COR-L47 (cell line): Measurements from ENCODE around the gene FBRSL1.

Experiments used
- DNase-seq: peaks from one replicate; lab custom pipeline; 2025; lab: John Stamatoyannopoulos, UW

FBRSL1 gene

GRCh38 chr12:132484183-132484890 lies 5.6 kb upstream of the FBRSL1 start:
- no peak for DNase-seq

- no peak for DNase-seq
Observed at GRCh38 chr12:132484891-132485441, 5.0 kb upstream of the FBRSL1 start.

DNA sequence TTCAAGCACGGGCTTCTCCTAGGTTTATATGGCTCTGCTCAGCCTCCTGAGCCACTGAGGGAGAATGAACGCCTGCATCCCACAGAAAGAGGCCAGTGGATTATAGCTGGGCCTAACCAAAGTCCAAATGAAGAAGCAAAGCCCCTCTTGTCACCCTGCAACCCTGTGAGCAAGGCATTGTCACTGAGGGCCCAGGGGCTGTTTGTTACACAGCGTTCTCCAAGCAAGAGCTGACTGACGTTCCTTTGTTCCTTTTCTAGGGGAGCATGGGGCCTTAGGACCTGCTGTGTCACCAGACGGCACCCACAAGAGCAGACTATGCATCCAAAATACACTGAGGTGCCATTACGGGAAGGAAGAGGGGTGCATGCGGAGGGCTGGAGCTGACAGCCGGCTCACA lies 4.3 kb upstream of the FBRSL1 start:
- DNase-seq: no peak

- DNase-seq: no peak
Observed at GRCh38 chr12:132486168-132486567, 3.8 kb upstream of the FBRSL1 start.

GRCh38 chr12:132486576-132486975 lies 3.4 kb upstream of the FBRSL1 start:
- no peak for DNase-seq

DNA sequence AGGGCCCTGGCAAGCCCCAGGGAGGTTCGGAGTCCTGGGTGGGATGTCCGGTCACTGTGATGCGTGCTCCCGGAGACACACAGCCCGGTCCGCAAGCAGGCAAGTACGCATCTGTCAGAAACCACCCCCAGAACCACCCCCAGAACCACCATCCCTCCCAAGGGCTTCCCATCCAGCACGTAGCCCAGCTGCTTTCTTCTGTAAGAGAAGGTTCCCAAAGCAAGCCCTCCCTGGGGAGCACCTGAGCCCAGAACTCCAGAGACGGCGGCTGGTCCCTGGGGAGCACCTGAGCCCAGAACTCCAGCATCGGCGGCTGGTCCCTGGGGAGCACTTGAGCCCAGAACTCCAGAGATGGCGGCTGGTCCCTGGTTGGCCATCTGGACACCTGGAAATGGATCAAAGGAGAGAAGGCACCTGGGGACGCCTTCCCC lies 2.6 kb upstream of the FBRSL1 start:
- no peak for DNase-seq

- no peak for DNase-seq
Observed at GRCh38 chr12:132488127-132489077, 1.5 kb upstream of the FBRSL1 start.

GRCh38 chr12:132489078-132489601 lies 811 bp upstream of the FBRSL1 start:
- no peak for DNase-seq

GRCh38 chr12:132490422-132491137 lies 629 bp downstream of the FBRSL1 start:
- no peak for DNase-seq

- no peak for DNase-seq
Observed at GRCh38 chr12:132491138-132491663, 1.2 kb downstream of the FBRSL1 start.

DNA sequence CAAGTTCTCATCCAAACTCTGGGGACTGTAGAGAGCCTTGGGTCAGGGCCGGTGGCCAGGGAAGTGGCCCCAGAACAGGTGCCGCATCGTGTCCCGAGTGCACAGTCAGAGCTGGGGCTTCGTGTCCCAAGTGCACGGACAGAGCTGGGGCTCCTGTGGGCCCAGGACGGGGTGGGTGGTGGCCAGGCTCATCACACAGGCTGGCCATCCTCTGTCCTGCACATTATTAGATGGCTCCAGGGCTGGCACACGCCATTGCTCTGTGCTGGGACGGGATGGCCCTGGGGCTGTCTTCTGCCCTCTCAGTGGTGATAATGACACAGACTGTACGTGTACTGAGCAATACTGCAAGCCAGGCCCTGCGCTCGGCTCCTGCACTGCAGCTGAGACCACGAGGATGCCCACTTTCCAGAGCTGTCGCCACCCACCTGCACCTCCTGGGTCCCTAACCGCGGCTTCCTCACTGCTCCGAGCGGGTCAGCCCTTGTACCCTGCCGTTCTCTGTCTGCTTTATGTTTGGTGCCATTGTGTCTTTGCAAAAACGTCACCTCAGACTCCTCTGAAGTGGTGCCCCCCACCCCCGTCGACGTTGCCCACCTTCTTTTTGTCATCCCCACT lies 1.9 kb downstream of the FBRSL1 start:
- DNase-seq: no peak

- DNase-seq: no peak
Observed at GRCh38 chr12:132492522-132492921, 2.6 kb downstream of the FBRSL1 start.

DNA sequence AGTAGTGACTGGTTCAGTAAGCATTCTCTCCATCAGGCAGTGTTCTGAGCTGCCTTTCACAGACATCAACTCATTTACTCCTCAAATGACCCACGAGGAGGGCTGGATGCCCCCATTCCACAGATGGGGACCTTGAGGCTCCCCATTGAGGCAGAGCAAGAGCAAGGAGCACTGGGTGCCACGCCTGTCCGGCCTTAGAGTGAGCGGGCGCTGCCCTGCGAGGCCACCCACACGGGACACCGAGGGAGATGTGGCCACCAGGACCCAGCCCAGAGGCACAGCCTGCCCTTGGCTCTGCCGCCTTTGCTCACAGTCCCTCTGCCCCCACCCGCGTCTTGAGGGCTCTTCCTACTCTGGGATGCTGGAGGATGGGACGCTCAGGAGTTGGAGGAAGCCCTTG lies 3.0 kb downstream of the FBRSL1 start:
- DNase-seq: no peak

DNA sequence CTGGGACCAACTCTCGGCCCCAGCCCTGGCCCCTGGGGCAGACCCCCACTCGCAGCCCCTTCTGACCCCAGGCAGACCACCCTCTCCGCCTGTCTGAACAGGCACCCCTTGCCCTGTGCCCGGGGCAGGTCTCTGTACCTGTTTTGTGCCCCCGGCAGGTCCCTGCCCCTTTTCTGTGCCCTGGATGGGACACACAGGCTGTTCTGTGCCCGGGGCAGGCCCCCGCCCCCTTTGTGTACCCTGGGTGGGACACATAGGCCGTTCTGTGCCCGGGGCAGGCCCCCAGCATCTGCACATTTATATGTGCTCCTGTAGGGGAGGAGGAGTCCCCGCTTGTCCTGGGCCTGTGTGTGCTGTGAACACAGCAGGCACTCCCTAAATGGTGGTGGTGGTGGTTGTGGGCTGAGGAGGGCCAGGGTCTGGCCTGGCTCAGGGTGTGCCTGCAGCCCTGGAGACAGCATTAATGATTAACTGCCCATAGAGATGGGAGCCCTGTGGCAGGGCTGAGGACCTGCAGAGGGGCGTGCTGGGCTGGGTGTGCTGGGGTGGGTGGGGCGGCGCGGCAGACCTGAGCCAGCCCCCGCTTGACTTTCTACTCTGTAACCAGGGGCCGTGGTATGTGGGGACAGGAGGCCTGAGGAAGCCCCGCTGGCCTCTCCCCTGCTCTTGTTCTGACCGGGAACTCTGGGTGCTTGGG lies 3.7 kb downstream of the FBRSL1 start:
- no peak for DNase-seq

GRCh38 chr12:132494294-132495164 lies 4.6 kb downstream of the FBRSL1 start:
- DNase-seq: no peak

DNA sequence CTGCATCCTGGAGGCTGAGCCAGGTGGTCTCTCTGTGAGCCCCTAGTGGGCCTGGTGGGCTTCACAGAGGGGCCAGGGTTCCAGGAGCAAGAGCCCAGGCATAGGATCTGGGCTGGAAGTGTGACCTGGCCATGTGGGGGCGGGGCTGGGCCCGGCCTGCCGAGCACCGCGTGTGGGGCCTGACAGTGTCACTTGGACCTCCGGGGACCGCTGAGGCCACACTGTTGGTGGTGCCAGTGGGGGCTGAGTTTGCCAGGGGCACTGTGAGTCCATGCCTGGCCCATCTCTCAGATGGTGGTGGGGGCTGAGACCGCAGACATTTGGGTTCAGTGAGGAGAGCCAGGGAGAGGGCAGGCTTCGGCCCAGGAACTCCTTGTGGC lies 5.2 kb downstream of the FBRSL1 start:
- no peak for DNase-seq

- no peak for DNase-seq
Observed at GRCh38 chr12:132495629-132496357, 5.8 kb downstream of the FBRSL1 start.

DNA sequence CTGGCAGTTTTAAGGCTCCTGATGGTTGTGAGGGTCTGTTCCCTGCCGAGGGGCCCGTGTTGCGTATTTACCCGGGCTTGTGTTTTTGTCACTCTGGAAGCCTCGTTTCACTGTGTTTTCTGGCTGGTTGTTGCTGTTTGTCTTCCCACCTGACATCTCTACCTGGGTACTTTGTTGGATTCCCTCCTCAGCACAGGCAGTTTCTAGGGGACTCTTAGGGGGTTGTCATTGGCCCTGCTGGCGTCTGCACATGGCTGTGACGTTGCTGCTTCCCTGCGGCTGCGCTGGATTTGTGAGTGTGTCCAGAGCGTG lies 6.4 kb downstream of the FBRSL1 start:
- no peak for DNase-seq

GRCh38 chr12:132496710-132497109 lies 6.8 kb downstream of the FBRSL1 start:
- DNase-seq: no peak
